RWPE2 (cell line): ENCODE measurements around the gene ANTXRL.
A peak's percentile ranks its signal among the peaks of the same experiment; 100 is the strongest.

ENCODE experiments used
- ATAC-seq: fragments of 200-7000 bp; cut with Tn5 transposase; 3 replicates; pipeline ENCODE4 v1.9.1; 2021; ENCODE audit warnings: low read depth
- DNase-seq: peaks from one replicate; pipeline ENCODE4 v3.0.0-alpha.2; 2020; ENCODE audit warnings: low spot score
- H3K27ac ChIP-seq: fragments of 450-650 bp; 2 replicates; pipeline ENCODE4 v1.5.1; 2017; ENCODE audit warnings: mild to moderate bottlenecking; ENCODE audit not compliant: poor library complexity, severe bottlenecking
- H3K27me3 ChIP-seq: fragments of 250-450 bp; sonication (Bioruptor Pico); 2 replicates; pipeline ENCODE4 v1.5.1; 2021; ENCODE audit warnings: mild to moderate bottlenecking, moderate library complexity; ENCODE audit not compliant: insufficient read depth, poor library complexity, severe bottlenecking
- H3K36me3 ChIP-seq: fragments of 250-450 bp; sonication (Bioruptor Pico); 2 replicates; pipeline ENCODE4 v1.5.1; 2020; ENCODE audit warnings: low read depth, mild to moderate bottlenecking, moderate library complexity
- H3K4me1 ChIP-seq: fragments of 250-450 bp; sonication (Bioruptor Pico); 2 replicates; pipeline ENCODE4 v1.5.1; 2021; ENCODE audit warnings: mild to moderate bottlenecking, moderate library complexity; ENCODE audit not compliant: insufficient read depth, poor library complexity, severe bottlenecking
- H3K4me3 ChIP-seq: fragments of 250-450 bp; sonication (Bioruptor Pico); 2 replicates; pipeline ENCODE4 v1.5.1; 2021; ENCODE audit warnings: mild to moderate bottlenecking, moderate library complexity; ENCODE audit not compliant: severe bottlenecking
- H3K9me3 ChIP-seq: fragments of 250-450 bp; sonication (Bioruptor Pico); 2 replicates; pipeline ENCODE4 v1.5.1; 2021; ENCODE audit warnings: mild to moderate bottlenecking, moderate library complexity; ENCODE audit not compliant: severe bottlenecking
- TF ChIP-seq, protein P1 (sequence below): fragments of 450-650 bp; IDR thresholded peaks from one replicate; pipeline ENCODE4 v1.5.1; 2017; ENCODE audit warnings: mild to moderate bottlenecking, moderate library complexity; ENCODE audit not compliant: poor library complexity, severe bottlenecking

The ANTXRL gene

GRCh38 chr10:46305986-46306385 is 19.2 kb downstream of the ANTXRL start:
- no peaks in the 10 kb centered on the region for H3K27me3 ChIP-seq
- TF ChIP-seq, protein P1, sequence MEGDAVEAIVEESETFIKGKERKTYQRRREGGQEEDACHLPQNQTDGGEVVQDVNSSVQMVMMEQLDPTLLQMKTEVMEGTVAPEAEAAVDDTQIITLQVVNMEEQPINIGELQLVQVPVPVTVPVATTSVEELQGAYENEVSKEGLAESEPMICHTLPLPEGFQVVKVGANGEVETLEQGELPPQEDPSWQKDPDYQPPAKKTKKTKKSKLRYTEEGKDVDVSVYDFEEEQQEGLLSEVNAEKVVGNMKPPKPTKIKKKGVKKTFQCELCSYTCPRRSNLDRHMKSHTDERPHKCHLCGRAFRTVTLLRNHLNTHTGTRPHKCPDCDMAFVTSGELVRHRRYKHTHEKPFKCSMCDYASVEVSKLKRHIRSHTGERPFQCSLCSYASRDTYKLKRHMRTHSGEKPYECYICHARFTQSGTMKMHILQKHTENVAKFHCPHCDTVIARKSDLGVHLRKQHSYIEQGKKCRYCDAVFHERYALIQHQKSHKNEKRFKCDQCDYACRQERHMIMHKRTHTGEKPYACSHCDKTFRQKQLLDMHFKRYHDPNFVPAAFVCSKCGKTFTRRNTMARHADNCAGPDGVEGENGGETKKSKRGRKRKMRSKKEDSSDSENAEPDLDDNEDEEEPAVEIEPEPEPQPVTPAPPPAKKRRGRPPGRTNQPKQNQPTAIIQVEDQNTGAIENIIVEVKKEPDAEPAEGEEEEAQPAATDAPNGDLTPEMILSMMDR = no peak
- no peak for ATAC-seq
- DNase-seq = no peak
- no peak overlapping the region for H3K4me3 ChIP-seq
- H3K4me1 ChIP-seq = no peaks in the 10 kb centered on the region
- H3K36me3 ChIP-seq = no peaks in the 10 kb centered on the region
- H3K9me3 ChIP-seq = no peaks in the 10 kb centered on the region
- H3K27ac ChIP-seq = no peak overlapping the region

- H3K27me3 ChIP-seq = no peaks in the 10 kb centered on the region
- ATAC-seq (no peak), DNase-seq (peak; percentile 25)
- no peaks in the 10 kb centered on the region for H3K4me1 ChIP-seq
- no peaks in the 10 kb centered on the region for H3K36me3 ChIP-seq
- no peak overlapping the region for H3K4me3 ChIP-seq
- H3K27ac ChIP-seq = no peak overlapping the region
- TF ChIP-seq, protein P1 = no peak
- H3K9me3 ChIP-seq = no peaks in the 10 kb centered on the region
Measured at GRCh38 chr10:46306516-46307184, 19.9 kb downstream of the ANTXRL start.

DNA sequence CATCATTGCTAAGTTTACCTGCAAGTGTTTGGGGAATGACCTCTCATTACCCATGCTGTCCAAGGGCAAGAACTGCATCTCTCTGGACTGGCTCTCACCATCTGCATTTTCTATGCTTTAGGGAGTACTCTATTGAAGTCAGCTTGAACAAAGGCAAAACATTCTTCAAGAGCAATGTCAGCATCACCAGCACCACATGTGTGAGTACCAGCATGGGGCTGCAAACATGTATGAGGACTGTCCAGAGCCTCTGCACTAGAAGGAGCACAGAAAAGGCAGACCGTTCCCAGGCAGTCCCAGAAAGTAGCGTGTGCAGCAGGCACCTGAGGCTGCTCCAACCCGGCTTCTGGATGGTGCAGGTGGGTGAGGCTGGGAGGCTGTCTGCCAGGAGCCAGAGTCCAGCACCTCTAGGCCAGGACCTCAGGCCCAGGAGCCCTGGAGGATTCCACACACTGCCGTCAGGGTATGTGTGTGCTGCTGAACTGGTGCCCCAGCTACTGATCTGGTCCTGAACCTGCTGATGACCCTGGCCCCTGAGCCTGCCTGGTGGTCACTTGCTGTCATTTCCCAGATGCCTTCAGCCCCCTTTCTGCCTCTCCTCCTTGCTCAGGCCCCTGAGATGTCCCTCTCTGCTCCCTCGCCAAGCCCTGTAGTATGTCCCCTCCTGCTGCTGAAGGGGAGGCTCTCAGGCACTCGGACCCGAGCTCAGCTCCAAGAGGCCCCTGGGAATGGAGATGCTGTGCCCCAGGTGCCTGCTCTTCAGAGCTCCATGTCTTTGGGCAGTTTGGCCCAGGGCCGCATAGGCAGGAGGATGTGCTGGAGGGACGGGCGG is 20.7 kb downstream of the ANTXRL start:
- DNase-seq (peak; percentile 32), ATAC-seq (no peak)
- Histone ChIP-seq H3K4me1 (no peaks in the 10 kb centered on the region), H3K27me3 (no peaks in the 10 kb centered on the region), H3K27ac (no peak overlapping the region), H3K4me3 (no peak overlapping the region), H3K36me3 (no peaks in the 10 kb centered on the region), H3K9me3 (no peaks in the 10 kb centered on the region)
- TF ChIP-seq, protein P1 = no peak

GRCh38 chr10:46308113-46308415 is 21.3 kb downstream of the ANTXRL start:
- H3K27me3 ChIP-seq = no peaks in the 10 kb centered on the region
- DNase-seq (no peak), ATAC-seq (no peak)
- no peak overlapping the region for H3K27ac ChIP-seq
- no peaks in the 10 kb centered on the region for H3K9me3 ChIP-seq
- TF ChIP-seq, protein P1 = no peak
- no peaks in the 10 kb centered on the region for H3K4me1 ChIP-seq
- H3K36me3 ChIP-seq = no peaks in the 10 kb centered on the region
- no peak overlapping the region for H3K4me3 ChIP-seq
